Measurements from ENCODE around the gene MRPS18B.

GRCh38 chr6:30572148-30572547 lies 45.5 kb upstream of the MRPS18B start:
- TF ChIP-seq, protein P1, sequence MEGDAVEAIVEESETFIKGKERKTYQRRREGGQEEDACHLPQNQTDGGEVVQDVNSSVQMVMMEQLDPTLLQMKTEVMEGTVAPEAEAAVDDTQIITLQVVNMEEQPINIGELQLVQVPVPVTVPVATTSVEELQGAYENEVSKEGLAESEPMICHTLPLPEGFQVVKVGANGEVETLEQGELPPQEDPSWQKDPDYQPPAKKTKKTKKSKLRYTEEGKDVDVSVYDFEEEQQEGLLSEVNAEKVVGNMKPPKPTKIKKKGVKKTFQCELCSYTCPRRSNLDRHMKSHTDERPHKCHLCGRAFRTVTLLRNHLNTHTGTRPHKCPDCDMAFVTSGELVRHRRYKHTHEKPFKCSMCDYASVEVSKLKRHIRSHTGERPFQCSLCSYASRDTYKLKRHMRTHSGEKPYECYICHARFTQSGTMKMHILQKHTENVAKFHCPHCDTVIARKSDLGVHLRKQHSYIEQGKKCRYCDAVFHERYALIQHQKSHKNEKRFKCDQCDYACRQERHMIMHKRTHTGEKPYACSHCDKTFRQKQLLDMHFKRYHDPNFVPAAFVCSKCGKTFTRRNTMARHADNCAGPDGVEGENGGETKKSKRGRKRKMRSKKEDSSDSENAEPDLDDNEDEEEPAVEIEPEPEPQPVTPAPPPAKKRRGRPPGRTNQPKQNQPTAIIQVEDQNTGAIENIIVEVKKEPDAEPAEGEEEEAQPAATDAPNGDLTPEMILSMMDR (IDR thresholded peaks at IDR 0.05 in 8 of 11, conservative IDR thresholded peaks at IDR 0.05 in 3 of 11) = no peak
- no peak for TF ChIP-seq POLR2A (IDR thresholded peaks at IDR 0.05)

All from spleen (tissue), 7 donors.